Neural cell (in vitro differentiated cells): ENCODE measurements around the gene CRYGC.

ENCODE experiments used
- POLR2AphosphoS5 ChIP-seq: IDR thresholded peaks from 2 replicates; pipeline ENCODE4 v1.6.1; 2012
- TF ChIP-seq, protein P1 (sequence below): fragments of 450-650 bp; IDR thresholded peaks from 2 replicates; pipeline ENCODE4 v1.5.1; 2014; ENCODE audit warnings: antibody characterized with exemption, mild to moderate bottlenecking, moderate library complexity; ENCODE audit not compliant: poor library complexity, severe bottlenecking
- TF ChIP-seq, protein P2 (sequence below): IDR thresholded peaks from 2 replicates; pipeline ENCODE4 v1.6.1; 2012; ENCODE audit warnings: borderline replicate concordance

DNA sequence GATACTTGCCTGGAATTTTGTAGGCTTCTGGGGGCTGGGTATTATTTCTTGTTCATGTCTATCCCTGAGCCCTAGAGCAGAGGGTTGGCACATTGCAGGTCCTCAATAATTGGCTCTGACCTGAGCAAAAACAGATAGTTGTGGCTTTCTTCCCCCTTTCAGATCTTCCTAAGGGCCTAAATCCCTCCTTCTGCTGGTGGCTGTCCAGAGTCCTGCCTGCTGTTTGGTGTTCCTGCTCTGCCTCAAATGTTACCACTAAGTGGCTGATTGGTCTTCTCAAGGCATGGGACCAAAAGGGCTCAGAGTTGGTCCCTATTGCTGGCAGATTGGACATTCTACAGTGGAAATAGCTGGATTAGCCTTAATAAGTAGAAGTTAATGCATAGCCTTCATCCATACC is 17.4 kb upstream of the CRYGC start:
- TF ChIP-seq, protein P1, sequence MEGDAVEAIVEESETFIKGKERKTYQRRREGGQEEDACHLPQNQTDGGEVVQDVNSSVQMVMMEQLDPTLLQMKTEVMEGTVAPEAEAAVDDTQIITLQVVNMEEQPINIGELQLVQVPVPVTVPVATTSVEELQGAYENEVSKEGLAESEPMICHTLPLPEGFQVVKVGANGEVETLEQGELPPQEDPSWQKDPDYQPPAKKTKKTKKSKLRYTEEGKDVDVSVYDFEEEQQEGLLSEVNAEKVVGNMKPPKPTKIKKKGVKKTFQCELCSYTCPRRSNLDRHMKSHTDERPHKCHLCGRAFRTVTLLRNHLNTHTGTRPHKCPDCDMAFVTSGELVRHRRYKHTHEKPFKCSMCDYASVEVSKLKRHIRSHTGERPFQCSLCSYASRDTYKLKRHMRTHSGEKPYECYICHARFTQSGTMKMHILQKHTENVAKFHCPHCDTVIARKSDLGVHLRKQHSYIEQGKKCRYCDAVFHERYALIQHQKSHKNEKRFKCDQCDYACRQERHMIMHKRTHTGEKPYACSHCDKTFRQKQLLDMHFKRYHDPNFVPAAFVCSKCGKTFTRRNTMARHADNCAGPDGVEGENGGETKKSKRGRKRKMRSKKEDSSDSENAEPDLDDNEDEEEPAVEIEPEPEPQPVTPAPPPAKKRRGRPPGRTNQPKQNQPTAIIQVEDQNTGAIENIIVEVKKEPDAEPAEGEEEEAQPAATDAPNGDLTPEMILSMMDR: no peak
- TF ChIP-seq POLR2AphosphoS5: no peak
- TF ChIP-seq, protein P2, sequence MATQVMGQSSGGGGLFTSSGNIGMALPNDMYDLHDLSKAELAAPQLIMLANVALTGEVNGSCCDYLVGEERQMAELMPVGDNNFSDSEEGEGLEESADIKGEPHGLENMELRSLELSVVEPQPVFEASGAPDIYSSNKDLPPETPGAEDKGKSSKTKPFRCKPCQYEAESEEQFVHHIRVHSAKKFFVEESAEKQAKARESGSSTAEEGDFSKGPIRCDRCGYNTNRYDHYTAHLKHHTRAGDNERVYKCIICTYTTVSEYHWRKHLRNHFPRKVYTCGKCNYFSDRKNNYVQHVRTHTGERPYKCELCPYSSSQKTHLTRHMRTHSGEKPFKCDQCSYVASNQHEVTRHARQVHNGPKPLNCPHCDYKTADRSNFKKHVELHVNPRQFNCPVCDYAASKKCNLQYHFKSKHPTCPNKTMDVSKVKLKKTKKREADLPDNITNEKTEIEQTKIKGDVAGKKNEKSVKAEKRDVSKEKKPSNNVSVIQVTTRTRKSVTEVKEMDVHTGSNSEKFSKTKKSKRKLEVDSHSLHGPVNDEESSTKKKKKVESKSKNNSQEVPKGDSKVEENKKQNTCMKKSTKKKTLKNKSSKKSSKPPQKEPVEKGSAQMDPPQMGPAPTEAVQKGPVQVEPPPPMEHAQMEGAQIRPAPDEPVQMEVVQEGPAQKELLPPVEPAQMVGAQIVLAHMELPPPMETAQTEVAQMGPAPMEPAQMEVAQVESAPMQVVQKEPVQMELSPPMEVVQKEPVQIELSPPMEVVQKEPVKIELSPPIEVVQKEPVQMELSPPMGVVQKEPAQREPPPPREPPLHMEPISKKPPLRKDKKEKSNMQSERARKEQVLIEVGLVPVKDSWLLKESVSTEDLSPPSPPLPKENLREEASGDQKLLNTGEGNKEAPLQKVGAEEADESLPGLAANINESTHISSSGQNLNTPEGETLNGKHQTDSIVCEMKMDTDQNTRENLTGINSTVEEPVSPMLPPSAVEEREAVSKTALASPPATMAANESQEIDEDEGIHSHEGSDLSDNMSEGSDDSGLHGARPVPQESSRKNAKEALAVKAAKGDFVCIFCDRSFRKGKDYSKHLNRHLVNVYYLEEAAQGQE: no peak
